HL-60 (cell line): Measurements from ENCODE around the gene TMEM132D.

Experiments
- DNase-seq, 2 experiments: peaks; one replicate each; pipeline ENCODE4 v3.0.0-alpha.2; 2010 to 2020; ENCODE audit warnings: low read depth in 1 of 2, low spot score in 1 of 2
- H3K27ac ChIP-seq: fragments of 250-450 bp; sonication (Bioruptor Pico); replicated peaks from 2 replicates; pipeline ENCODE4 v1.5.1; 2020; ENCODE audit warnings: mild to moderate bottlenecking, moderate library complexity
- H3K27me3 ChIP-seq: fragments of 250-450 bp; sonication (Bioruptor Pico); 2 replicates; pipeline ENCODE4 v1.5.1; 2021; ENCODE audit warnings: mild to moderate bottlenecking, moderate library complexity; ENCODE audit not compliant: insufficient read depth, poor library complexity, severe bottlenecking
- H3K4me3 ChIP-seq: replicated peaks from 2 replicates; pipeline ENCODE4 v1.5.1; 2011; ENCODE audit warnings: mild to moderate bottlenecking, control low read depth, low read length; ENCODE audit not compliant: insufficient read depth
- GABPA ChIP-seq: IDR thresholded peaks from 2 replicates; pipeline ENCODE4 v1.6.1; 2012; ENCODE audit warnings: low read depth
- POLR2AphosphoS5 ChIP-seq: IDR thresholded peaks from 2 replicates; pipeline ENCODE4 v1.6.1; 2012; ENCODE audit warnings: low read depth
- SPI1 ChIP-seq: IDR thresholded peaks from 2 replicates; pipeline ENCODE4 v1.6.1; 2012; ENCODE audit warnings: low read depth, mild to moderate bottlenecking, borderline replicate concordance
- TF ChIP-seq, protein P1 (sequence below): IDR thresholded peaks from one replicate; pipeline ENCODE4 v1.5.1; 2011; ENCODE audit warnings: low read length, control low read depth, inconsistent platforms; ENCODE audit not compliant: insufficient read depth
- TF ChIP-seq, protein P2 (sequence below): IDR thresholded peaks from 2 replicates; pipeline ENCODE4 v1.6.1; 2012; ENCODE audit warnings: low read depth; ENCODE audit not compliant: insufficient replicate concordance

The TMEM132D gene

DNA sequence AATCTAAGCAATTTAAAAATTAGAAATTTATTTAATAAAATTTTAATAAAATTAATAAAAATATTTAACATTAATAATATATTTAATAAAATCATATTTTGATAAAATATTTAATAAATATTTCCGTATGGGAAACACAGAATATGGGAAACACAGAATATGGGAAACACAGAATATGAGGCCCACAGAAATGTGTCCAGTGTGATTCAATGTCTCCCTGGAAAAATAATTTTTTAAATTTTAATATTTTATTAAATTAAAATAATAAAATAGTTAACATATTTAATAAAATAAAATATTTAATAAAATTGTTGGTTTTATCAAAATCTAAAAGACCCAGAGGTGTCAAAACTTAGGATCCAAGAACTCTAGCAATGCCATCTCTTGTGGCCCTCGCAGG, 186.4 kb downstream of the TMEM132D start:
- TF ChIP-seq POLR2AphosphoS5, result no peak
- TF ChIP-seq SPI1, result no peak
- TF ChIP-seq GABPA, result no peak
- TF ChIP-seq, protein P1, sequence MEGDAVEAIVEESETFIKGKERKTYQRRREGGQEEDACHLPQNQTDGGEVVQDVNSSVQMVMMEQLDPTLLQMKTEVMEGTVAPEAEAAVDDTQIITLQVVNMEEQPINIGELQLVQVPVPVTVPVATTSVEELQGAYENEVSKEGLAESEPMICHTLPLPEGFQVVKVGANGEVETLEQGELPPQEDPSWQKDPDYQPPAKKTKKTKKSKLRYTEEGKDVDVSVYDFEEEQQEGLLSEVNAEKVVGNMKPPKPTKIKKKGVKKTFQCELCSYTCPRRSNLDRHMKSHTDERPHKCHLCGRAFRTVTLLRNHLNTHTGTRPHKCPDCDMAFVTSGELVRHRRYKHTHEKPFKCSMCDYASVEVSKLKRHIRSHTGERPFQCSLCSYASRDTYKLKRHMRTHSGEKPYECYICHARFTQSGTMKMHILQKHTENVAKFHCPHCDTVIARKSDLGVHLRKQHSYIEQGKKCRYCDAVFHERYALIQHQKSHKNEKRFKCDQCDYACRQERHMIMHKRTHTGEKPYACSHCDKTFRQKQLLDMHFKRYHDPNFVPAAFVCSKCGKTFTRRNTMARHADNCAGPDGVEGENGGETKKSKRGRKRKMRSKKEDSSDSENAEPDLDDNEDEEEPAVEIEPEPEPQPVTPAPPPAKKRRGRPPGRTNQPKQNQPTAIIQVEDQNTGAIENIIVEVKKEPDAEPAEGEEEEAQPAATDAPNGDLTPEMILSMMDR, result no peak
- TF ChIP-seq, protein P2, sequence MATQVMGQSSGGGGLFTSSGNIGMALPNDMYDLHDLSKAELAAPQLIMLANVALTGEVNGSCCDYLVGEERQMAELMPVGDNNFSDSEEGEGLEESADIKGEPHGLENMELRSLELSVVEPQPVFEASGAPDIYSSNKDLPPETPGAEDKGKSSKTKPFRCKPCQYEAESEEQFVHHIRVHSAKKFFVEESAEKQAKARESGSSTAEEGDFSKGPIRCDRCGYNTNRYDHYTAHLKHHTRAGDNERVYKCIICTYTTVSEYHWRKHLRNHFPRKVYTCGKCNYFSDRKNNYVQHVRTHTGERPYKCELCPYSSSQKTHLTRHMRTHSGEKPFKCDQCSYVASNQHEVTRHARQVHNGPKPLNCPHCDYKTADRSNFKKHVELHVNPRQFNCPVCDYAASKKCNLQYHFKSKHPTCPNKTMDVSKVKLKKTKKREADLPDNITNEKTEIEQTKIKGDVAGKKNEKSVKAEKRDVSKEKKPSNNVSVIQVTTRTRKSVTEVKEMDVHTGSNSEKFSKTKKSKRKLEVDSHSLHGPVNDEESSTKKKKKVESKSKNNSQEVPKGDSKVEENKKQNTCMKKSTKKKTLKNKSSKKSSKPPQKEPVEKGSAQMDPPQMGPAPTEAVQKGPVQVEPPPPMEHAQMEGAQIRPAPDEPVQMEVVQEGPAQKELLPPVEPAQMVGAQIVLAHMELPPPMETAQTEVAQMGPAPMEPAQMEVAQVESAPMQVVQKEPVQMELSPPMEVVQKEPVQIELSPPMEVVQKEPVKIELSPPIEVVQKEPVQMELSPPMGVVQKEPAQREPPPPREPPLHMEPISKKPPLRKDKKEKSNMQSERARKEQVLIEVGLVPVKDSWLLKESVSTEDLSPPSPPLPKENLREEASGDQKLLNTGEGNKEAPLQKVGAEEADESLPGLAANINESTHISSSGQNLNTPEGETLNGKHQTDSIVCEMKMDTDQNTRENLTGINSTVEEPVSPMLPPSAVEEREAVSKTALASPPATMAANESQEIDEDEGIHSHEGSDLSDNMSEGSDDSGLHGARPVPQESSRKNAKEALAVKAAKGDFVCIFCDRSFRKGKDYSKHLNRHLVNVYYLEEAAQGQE, result no peak
- H3K27ac ChIP-seq, result no peak overlapping the region
- DNase-seq, result no peak
- H3K4me3 ChIP-seq, result no peak overlapping the region
- H3K27me3 ChIP-seq, result no peaks in the 10 kb centered on the region

DNA sequence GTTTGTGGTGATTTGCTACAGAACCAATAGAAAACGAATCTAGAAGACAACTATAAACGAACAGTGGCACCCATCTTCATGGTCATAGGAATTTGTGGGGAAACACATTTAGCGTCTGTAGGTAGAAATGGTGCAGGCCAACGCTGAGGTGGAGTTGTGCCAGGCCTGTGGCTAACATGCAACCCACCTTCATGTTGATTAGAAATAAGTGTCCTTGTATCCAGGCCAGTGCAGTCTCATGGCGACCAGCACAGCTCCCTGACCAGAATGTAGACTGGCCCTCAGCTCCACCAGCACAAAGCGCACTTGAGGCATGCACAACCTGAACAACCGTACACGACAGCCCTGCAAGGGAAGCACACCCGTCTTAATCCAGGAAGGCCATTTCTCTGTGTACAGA, 187.0 kb downstream of the TMEM132D start:
- TF ChIP-seq SPI1, result no peak
- TF ChIP-seq POLR2AphosphoS5, result no peak
- TF ChIP-seq, protein P2, result no peak
- TF ChIP-seq, protein P1, result no peak
- no peak for TF ChIP-seq GABPA
- no peak for DNase-seq
- Histone ChIP-seq H3K27me3 (no peaks in the 10 kb centered on the region), H3K27ac (no peak overlapping the region), H3K4me3 (no peak overlapping the region)

DNA sequence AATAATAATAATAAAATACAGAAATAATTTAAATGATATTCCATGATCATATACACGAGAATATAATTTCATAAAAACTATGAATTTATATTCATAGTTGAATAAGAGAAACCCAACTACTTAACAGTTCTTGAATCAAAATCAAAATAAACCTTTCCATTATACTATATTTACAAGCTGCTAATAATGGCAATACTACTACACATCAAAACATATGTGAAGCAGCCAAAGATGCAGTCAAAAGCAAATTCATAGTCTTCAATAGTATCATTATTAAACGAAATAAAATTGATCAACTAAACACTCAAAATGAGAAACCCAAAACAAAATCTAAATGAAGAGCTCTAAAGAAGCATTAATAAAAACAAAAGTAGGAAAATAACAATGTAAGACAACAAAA, 197.1 kb downstream of the TMEM132D start:
- Histone ChIP-seq H3K27ac (no peak overlapping the region), H3K4me3 (no peak overlapping the region), H3K27me3 (no peaks in the 10 kb centered on the region)
- TF ChIP-seq, protein P2, result no peak
- no peak for TF ChIP-seq SPI1
- no peak for TF ChIP-seq GABPA
- TF ChIP-seq, protein P1, result no peak
- no peak for TF ChIP-seq POLR2AphosphoS5
- no peak for DNase-seq
